IPS-20b (cell line): ENCODE measurements around the gene HSD11B2.

ENCODE experiments used
- H3K27ac ChIP-seq: one replicate; pipeline ENCODE4 v1.5.1; 2013; ENCODE audit warnings: low read length
- H3K27me3 ChIP-seq: 2 replicates; pipeline ENCODE4 v1.6.1; 2013; ENCODE audit warnings: mild to moderate bottlenecking, low read length, inconsistent platforms; ENCODE audit not compliant: insufficient read depth
- H3K36me3 ChIP-seq: 2 replicates; pipeline ENCODE4 v1.6.1; 2013; ENCODE audit warnings: low read depth, mild to moderate bottlenecking, inconsistent platforms, low read length, moderate library complexity; ENCODE audit not compliant: insufficient read depth
- H3K4me1 ChIP-seq: 2 replicates; pipeline ENCODE4 v1.6.1; 2013; ENCODE audit warnings: mild to moderate bottlenecking, control low read depth, inconsistent platforms, low read length, moderate library complexity; ENCODE audit not compliant: insufficient read depth
- H3K4me3 ChIP-seq: 2 replicates; pipeline ENCODE4 v1.5.1; 2013; ENCODE audit warnings: mild to moderate bottlenecking, low read length, inconsistent platforms
- H3K9ac ChIP-seq: 2 replicates; pipeline ENCODE4 v1.6.1; 2013; ENCODE audit warnings: low read depth, mild to moderate bottlenecking, inconsistent platforms, low read length, moderate library complexity
- H3K9me3 ChIP-seq: 2 replicates; pipeline ENCODE4 v1.6.1; 2013; ENCODE audit warnings: mild to moderate bottlenecking, low read depth, low read length, inconsistent platforms; ENCODE audit not compliant: insufficient read depth

HSD11B2 gene

GRCh38 chr16:67451061-67451703, 20.3 kb downstream of the HSD11B2 start:
- Histone ChIP-seq H3K9ac (no peak overlapping the region), H3K27ac (no peak overlapping the region), H3K4me1 (no peaks in the 10 kb centered on the region), H3K4me3 (no peak overlapping the region), H3K27me3 (no peaks in the 10 kb centered on the region), H3K9me3 (no peaks in the 10 kb centered on the region), H3K36me3 (no peaks in the 10 kb centered on the region)

GRCh38 chr16:67451704-67452435, 20.9 kb downstream of the HSD11B2 start:
- H3K4me1 ChIP-seq = no peaks in the 10 kb centered on the region
- H3K4me3 ChIP-seq = no peak overlapping the region
- no peaks in the 10 kb centered on the region for H3K36me3 ChIP-seq

GRCh38 chr16:67454104-67454503, 23.2 kb downstream of the HSD11B2 start:
- Histone ChIP-seq H3K9ac (no peak overlapping the region), H3K4me3 (no peak overlapping the region), H3K27ac (no peak overlapping the region), H3K4me1 (no peaks in the 10 kb centered on the region), H3K27me3 (no peaks in the 10 kb centered on the region), H3K9me3 (no peaks in the 10 kb centered on the region), H3K36me3 (no peaks in the 10 kb centered on the region)

More at GRCh38 chr16:67451704-67452435, 20.9 kb downstream of the HSD11B2 start:
- Histone ChIP-seq H3K9ac (no peak overlapping the region), H3K27ac (no peak overlapping the region), H3K27me3 (no peaks in the 10 kb centered on the region), H3K9me3 (no peaks in the 10 kb centered on the region)

- Histone ChIP-seq H3K27me3 (no peaks in the 10 kb centered on the region), H3K4me3 (no peak overlapping the region), H3K4me1 (no peaks in the 10 kb centered on the region), H3K36me3 (no peaks in the 10 kb centered on the region), H3K27ac (no peak overlapping the region), H3K9ac (no peak overlapping the region), H3K9me3 (no peaks in the 10 kb centered on the region)
Measured at GRCh38 chr16:67454852-67455251, 23.9 kb downstream of the HSD11B2 start.

DNA sequence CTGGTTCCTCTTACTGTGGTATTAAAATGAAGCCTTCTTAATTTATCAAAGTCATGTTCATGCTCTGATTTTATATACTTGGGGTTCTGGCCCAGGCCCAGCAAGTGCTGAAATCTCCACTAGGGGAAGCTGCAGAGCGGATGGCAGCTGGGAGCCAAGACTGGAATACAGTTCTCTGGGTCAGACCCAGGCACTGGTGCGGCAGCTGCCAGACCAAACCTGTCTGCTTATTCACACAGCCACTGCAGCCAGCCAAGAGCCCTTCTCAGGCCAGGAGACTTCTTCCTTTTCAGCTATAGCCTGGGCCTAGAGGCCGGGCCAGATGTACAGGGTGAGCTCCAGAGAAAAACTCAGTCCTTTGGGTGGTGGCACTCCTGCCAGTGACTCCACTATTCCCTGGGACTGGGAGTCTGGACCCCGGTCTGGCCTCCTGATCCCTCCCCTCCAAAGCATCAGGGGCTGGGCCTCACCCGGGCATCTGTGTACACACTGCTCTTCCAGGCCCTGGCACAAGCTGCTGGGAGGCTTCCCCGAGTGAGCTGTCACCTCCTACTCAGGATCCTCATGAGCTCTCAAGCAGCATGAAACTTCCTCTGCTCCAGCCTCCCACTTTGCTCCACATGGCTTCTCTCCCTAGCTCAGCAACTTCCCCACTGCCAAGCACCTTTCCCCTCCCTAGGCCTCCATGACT, 25.6 kb downstream of the HSD11B2 start:
- H3K27ac ChIP-seq = no peak overlapping the region
- H3K9me3 ChIP-seq = no peaks in the 10 kb centered on the region
- no peaks in the 10 kb centered on the region for H3K36me3 ChIP-seq
- no peak overlapping the region for H3K9ac ChIP-seq
- H3K4me1 ChIP-seq = no peaks in the 10 kb centered on the region
- H3K4me3 ChIP-seq = no peak overlapping the region
- H3K27me3 ChIP-seq = no peaks in the 10 kb centered on the region

DNA sequence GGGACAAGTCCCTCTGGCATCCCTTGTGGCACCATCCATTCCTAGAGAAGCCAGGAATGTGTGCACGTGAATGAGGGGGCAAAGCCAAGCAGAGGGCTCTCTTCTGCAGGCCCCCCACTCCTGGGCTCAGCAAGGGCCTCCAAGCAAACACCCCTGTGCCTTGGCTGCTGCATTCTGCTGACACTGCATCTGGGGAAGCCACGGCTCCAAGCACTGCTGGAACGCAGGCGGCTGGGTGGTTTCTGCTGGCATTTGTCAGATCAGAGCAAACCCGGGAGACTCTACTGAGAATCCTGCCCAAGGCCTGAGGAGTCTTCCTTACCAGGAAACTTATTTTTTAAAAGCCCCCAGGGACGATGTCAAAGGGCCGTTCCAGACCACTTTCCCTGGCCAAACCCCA, 26.7 kb downstream of the HSD11B2 start:
- Histone ChIP-seq H3K36me3 (no peaks in the 10 kb centered on the region), H3K9me3 (no peaks in the 10 kb centered on the region), H3K27me3 (no peaks in the 10 kb centered on the region), H3K9ac (no peak overlapping the region; the same call in 1 of the 2 replicates), H3K4me1 (no peaks in the 10 kb centered on the region), H3K27ac (no peak overlapping the region), H3K4me3 (no peak overlapping the region)

- Histone ChIP-seq H3K36me3 (no peaks in the 10 kb centered on the region), H3K27ac (no peak overlapping the region), H3K27me3 (no peaks in the 10 kb centered on the region), H3K9me3 (no peaks in the 10 kb centered on the region), H3K4me1 (no peaks in the 10 kb centered on the region), H3K9ac (no peak overlapping the region; the same call in 1 of the 2 replicates), H3K4me3 (no peak overlapping the region)
Measured at GRCh38 chr16:67458121-67458641, 27.3 kb downstream of the HSD11B2 start.

- no peak overlapping the region for H3K9ac ChIP-seq
- H3K27me3 ChIP-seq = no peaks in the 10 kb centered on the region
- H3K9me3 ChIP-seq = no peaks in the 10 kb centered on the region
- no peak overlapping the region for H3K4me3 ChIP-seq
- H3K4me1 ChIP-seq = no peaks in the 10 kb centered on the region
- H3K27ac ChIP-seq = no peak overlapping the region
- no peaks in the 10 kb centered on the region for H3K36me3 ChIP-seq
Measured at GRCh38 chr16:67459066-67459860, 28.3 kb downstream of the HSD11B2 start.

DNA sequence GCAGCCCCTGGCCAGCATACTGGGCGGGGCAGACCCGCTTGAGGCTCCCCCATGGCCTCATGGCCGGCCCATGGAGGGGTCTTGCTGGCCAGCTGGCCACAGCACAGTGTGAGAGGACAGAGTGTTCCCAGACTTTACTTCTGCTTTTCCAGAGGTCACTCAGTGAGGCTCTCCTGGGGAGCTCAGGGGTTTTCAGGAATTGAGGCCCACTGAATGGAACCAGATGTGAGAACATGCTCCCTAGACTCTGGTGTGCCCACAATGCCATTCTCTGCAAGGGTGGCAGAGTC, 28.9 kb downstream of the HSD11B2 start:
- Histone ChIP-seq H3K27me3 (no peaks in the 10 kb centered on the region), H3K27ac (no peak overlapping the region), H3K9me3 (no peaks in the 10 kb centered on the region), H3K9ac (no peak overlapping the region), H3K4me3 (no peak overlapping the region), H3K4me1 (no peaks in the 10 kb centered on the region), H3K36me3 (no peaks in the 10 kb centered on the region)

DNA sequence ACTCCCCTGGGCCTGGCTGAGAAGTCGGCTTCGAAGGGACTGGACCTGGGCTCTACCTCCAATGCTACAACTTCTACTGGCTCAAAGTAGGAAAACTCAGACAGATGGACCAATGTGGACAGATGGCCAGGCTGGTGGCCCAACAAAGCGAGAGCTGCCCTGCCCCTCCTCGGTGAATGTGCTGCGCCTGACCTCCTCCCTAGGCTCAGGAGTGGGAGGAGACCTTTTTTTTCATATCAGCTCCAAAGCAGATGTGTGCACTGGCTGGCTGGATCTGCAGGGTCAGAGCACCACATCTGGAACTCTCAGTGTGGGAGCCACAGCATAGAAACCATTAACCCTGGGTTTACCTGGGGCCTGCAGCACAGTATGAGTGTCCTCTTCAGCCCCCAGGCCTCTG, 29.2 kb downstream of the HSD11B2 start:
- Histone ChIP-seq H3K9ac (no peak overlapping the region), H3K36me3 (no peaks in the 10 kb centered on the region), H3K27ac (no peak overlapping the region), H3K4me3 (no peak overlapping the region), H3K4me1 (no peaks in the 10 kb centered on the region), H3K27me3 (no peaks in the 10 kb centered on the region), H3K9me3 (no peaks in the 10 kb centered on the region)

GRCh38 chr16:67460961-67461360, 30.0 kb downstream of the HSD11B2 start:
- no peaks in the 10 kb centered on the region for H3K36me3 ChIP-seq
- H3K9me3 ChIP-seq = no peaks in the 10 kb centered on the region
- H3K9ac ChIP-seq = no peak overlapping the region
- no peak overlapping the region for H3K27ac ChIP-seq
- H3K4me1 ChIP-seq = peaks cover 4% of the 10 kb centered on the region
- no peaks in the 10 kb centered on the region for H3K27me3 ChIP-seq
- H3K4me3 ChIP-seq = no peak overlapping the region
